Activated effector memory CD4-positive, alpha-beta T cell treated with anti-CD3 and anti-CD28 coated beads, Interleukin-2, amount 50 U/mL, for 16 hours (primary cell): ENCODE data around the gene EIF4EBP2.
A peak's percentile ranks its signal among the peaks of the same experiment; 100 is the strongest.

ENCODE experiments used
- DNase-seq: peaks from one replicate; pipeline ENCODE4 v3.0.0-alpha.2; 2020

EIF4EBP2 gene

DNA sequence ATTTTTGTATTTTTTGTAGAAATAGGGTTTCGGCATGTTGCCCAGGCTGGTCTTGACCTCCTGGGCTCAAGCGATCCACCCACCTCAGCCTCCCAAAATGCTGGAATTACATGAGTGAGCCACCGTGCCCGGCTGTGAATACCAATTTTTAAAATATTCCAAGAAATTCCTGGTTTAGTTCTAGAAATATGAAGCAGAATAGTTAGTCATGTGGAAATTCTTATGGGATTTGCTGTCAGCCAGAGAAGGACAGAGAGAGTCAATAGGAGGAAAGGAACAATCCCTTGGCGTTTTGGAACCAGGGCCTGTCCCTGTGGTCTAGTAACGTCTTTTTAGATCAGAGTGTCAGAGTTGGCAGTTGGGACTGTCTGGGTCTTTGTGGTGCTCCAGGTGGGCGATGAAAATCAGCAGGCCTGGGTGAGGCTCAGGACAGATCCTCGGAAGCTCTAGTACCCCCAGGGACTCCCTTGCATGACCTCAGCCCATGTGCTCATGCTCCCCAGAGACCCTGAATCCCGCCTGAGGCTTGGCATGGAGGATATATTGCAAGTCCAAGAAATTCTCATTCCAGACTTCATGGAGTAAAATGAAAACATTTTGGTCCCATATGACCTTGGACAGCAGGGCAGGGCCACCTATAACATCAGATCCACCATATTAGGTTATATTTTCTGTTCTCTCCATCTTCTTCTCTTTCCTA, 29.8 kb downstream of the EIF4EBP2 start:
- DNase-seq = peak; percentile 34

DNA sequence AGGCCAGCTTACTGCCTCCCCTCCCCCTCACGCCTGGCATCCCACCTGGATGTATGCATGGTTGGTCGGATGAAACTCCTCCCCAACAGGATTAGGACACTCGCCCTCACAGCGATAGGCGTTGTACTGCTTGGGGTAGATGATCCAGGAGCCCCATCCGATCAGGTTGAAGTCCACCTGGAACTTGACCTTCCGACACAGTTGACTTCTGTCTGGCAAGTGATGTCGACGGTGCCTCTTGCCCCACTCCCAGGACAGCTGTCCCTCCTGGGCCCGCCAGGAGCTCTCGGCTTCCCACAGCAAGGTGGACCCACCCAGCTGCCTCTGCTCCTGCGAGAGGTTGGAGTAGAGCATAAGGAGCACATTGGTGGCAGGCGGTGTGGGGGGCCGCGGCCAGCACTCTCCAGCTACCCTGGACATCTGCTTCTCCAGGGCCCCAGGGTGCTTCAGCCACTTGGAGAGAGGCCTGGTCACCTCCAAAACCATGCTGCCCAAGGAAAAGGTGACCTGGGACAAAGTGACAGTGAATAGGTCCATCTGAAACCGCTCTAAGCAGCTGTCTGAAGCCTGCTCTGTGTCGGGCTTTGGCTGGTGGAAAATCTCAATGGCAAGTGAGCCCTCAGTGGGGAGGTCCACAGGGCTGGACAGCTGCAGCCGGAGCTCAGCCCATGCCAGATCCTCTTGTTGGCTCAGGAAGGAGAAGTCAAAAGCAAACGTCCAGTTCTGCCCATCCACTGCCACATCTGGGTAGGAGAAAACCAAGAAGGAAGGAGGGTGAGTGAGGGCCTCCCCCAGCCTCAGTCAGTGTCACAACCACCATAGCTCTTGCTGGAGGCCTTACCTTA, 31.5 kb downstream of the EIF4EBP2 start:
- peak; percentile 43 for DNase-seq

DNA sequence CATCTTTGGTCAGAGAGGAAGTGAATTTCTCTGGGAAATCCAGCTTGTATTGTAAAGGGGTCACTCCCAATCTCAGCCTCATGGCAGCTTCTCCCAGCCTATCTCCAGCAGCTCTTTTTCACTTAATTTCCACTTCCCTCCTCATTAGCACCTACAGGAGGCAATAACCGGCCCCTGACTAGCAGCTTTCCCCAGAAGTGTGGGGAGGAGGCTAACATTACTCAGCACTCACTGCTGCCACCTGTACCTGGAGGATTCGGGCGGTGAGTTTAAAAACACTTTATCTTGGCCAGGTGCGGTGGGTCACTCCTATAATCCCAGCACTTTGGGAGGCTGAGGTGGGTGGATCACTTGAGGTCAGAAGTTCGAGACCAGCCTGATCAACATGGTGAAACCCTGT, 33.8 kb downstream of the EIF4EBP2 start:
- DNase-seq = peak; percentile 19

GRCh38 chr10:70440296-70441160, 36.6 kb downstream of the EIF4EBP2 start:
- DNase-seq = no peak

GRCh38 chr10:70441161-70441894, 37.4 kb downstream of the EIF4EBP2 start, which contains the start of gene NODAL:
TSS of gene NODAL (minus strand) at chr10:70441681. CDS start at chr10:70441667, 14 bp downstream.
- DNase-seq = no peak

GRCh38 chr10:70441895-70442309, 38.0 kb downstream of the EIF4EBP2 start:
- no peak for DNase-seq

GRCh38 chr10:70442332-70442988, 38.5 kb downstream of the EIF4EBP2 start:
- no peak for DNase-seq

- no peak for DNase-seq
Observed at GRCh38 chr10:70444744-70445143, 40.8 kb downstream of the EIF4EBP2 start.

DNA sequence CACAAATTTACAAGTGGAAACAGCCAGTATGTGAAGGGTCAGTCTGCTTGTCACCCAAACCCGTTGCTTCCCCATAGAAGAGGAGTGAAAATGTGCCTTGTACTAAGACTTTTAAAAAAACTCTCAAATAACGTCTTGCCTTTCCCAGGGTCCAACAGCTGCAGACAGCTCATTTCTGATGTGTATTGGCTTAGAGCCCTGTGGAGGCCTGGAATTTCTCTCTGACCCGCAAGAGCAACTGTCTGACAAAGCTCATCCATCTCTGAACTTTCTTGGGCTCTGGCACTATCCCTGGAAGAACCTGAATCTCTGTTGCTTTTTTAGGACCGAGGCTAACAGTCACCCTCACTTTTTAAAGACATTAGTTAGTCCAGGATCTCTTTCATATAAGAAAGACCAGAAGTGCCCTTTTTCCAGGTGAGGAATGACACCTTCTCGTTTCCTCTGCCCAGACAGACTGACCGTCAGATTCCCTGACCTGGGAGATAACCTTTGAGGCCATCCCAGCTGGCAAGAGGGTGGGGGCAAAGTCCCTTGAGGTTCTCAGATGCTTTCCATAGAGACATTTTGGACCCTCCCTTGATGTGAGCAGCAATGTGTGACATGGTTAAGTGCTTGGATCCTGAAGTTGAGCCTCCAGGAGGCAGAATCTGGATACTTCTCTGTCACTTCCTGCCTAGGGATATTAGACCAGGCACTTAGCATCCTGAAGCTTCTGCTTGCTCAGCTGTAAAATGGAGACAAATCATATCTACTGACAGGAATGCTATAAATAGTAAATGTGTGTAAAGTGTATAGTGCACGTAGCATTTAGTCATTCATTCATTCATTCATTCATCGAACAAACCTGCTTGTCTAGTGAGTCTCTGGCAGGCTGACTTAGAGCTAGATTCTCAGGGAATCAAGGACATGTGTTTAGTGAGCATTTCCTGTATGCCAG, 42.0 kb downstream of the EIF4EBP2 start:
- DNase-seq = no peak

- no peak for DNase-seq
Observed at GRCh38 chr10:70448236-70448635, 44.3 kb downstream of the EIF4EBP2 start.

DNA sequence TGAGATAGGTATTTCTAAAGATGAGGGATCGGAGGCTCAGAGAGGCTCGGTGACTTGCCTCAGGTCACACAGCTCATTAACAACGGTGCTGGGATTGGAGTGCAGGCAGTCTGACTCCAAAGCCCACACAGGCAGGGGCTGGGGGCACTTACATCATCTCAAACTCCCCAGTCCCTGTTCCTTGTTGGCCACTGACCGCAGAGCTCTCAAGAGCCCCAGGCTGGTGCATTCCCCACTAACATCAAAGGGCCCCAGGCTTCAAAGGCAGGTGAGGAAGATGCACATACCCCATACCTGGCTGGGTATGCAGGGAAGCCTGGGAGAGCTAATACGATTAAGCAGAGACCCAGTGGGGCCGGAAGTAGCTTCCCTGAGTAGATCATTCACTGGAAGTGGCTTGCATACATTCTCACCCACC, 51.3 kb downstream of the EIF4EBP2 start:
- no peak for DNase-seq

GRCh38 chr10:70456164-70456563, 52.2 kb downstream of the EIF4EBP2 start:
- no peak for DNase-seq

GRCh38 chr10:70457759-70458305, 53.9 kb downstream of the EIF4EBP2 start:
- no peak for DNase-seq

- DNase-seq = peak; percentile 82
Observed at GRCh38 chr10:70458329-70459060, 54.5 kb downstream of the EIF4EBP2 start.

GRCh38 chr10:70459061-70459773, 55.3 kb downstream of the EIF4EBP2 start:
- DNase-seq = no peak

DNA sequence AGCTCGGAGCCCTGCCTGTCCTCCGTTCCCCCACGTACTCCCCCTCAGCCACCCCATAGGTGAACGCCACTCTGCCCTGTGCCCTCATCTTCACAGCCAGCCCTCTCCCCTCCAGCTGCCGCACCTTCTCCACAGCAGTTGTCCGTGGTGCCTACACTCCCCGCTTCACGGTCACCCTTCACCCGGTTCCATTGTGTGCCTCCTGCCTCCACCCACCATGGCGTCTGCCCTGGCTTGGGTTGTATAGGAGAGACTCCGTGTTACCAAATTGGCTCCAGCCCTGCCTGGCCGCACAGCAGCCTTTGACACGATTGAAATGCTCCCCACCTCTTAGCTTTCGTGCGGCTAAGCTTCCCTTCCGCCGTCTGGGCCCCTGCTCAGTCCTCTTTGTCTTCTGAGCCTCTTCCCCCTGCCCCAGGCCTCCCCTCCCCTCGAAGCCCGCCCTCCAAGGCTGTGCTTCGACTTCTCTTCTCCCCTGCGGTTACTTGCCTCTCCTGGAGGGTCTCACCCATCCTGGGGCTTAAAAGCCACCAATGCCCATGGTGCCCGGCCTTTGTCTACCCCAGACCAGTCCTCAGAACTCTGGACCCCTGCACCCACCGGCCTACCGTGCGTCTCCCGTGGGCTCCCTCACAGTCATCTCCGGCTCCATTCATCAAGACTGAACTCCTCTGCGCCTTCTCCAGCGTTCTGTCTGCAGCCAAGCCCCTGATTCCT, 56.0 kb downstream of the EIF4EBP2 start:
- no peak for DNase-seq

GRCh38 chr10:70461397-70462348, 57.7 kb downstream of the EIF4EBP2 start:
- DNase-seq = peak; percentile 77
